Renal pelvis (tissue), 4 donors: Measurements from ENCODE around the gene CTU2. TPM values are rescaled to one million over a fixed set of nuclear protein-coding genes. Genes with fewer than 3 reads are reported as not detected.

ENCODE experiments used
- DNase-seq: peaks from one replicate; pipeline ENCODE4 v3.0.0-alpha.2; 2013
- polyA plus RNA-seq, 3 donors: library from polyadenylated mRNA; unstranded; fragments of 120-200 nt; gene quantifications; one replicate each; pipeline ENCODE4 v1.2.1, GENCODE V29; 2013; ENCODE audit not compliant: insufficient read length in 3 of 3

Gene CTU2
- polyA plus RNA-seq, 3 donors = 10.8 to 19.5 (median 16.0) TPM

DNA sequence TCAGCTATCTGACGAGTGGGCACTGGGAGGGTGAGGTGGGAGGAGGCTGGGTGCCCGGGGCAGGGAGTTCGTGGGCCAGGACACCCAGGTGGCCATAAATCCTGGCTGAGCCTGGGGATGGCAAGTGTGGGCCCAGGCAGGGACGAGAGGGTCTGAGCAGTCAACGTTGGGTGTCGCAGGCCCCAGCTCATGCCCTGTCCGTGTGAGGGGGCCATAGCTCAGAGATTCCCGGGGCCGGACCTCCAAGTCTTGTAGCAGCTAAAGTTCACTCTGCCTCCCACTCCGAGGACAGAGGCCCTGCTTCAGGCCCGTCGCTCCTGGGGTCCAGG, 34.4 kb downstream of the CTU2 start:
- DNase-seq = no peak

DNA sequence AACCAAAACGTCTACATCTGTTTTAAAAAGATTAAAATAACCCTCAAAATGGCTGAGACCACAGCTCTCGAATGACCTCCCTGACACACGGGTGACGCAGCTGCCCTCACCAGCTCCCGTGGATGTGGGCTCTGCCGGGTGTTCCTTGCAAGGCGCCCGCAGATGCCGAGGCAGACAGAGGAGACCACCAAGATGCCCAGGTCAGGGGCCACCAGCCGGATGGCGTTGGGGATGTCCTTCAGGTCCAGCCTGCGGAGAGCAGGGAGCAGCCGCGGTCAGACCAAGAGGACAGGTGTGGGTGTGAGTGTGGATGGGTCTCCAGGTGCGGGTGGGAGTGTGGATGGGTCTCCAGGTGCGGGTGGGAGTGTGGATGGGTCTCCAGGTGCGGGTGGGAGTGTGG, 35.1 kb downstream of the CTU2 start:
- DNase-seq = no peak

DNA sequence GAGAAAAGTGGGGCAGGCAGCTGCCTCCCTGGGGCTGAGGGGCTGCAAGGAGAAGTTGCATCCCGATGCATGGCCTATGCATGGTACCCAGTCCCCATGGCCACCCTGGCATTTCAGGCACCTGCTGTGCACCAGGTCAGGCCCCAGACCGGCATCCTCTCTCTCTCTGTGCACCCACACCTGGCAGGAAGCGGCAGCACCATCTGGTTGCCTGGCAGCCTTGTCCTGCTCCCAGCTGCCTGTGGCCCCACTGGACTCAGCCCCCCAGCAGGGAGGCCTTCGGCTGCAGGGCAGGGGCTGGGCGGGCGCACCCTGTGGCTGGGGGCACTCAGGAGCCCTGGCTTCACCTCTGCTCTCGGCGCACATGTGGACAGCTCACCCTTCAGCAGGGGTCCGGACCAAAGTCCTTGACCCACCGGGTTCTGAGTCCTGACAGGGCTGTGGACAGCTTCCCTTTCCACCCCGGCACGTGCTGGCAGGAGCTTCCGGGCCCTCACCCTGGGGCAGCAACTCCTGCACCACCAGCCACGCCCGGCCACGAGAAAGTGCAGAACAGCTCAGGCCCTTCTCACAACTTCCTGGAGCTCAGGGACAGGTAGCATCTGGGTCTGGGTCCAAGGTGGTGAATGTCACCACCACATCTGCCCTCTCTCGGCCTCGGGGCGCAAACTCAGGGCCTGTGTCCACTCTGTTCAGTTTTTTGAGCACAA, 36.7 kb downstream of the CTU2 start:
- DNase-seq = no peak

DNA sequence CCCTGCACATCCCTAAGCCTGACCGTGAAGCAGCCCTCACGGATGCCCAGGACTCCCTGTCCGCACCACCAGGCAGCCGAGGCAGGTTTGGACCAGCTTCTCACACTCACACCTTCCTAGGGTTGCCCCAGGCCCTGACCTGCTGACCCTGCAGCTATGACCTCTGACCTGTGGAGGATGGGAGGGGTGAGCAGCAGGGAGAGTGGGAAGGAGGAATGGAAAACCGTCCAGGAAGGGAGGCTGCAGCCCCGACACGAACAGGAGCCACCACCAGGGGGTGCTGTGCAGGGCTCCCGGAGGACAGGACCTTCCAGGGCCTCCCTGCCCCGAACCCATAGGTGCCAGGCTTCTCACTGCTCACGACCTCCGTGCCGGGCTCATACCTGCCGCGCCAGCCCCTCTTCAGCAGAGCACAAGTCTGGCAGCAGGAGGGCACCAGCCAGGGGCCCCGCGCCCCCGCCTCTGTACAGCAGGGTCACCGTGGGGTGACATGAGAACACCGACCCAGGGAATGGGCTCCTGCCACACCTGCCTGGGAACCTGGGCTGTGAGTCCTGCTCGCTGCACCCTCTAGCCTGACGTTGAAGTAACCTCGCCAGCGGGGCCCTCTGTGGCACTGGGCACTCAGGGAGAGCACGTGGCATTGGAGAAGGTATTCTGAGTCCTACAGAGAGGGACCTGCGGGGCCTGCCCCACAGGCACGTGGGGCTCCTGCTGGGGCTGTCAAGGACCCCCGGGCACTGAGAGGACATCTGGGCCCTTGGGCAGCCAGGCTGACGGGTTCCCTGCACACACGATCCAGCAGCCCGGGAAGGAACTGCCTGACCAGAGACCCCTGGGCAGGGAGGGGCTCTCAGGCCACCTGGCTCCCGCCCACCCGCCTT, 37.6 kb downstream of the CTU2 start:
- DNase-seq = peak; percentile 38

DNA sequence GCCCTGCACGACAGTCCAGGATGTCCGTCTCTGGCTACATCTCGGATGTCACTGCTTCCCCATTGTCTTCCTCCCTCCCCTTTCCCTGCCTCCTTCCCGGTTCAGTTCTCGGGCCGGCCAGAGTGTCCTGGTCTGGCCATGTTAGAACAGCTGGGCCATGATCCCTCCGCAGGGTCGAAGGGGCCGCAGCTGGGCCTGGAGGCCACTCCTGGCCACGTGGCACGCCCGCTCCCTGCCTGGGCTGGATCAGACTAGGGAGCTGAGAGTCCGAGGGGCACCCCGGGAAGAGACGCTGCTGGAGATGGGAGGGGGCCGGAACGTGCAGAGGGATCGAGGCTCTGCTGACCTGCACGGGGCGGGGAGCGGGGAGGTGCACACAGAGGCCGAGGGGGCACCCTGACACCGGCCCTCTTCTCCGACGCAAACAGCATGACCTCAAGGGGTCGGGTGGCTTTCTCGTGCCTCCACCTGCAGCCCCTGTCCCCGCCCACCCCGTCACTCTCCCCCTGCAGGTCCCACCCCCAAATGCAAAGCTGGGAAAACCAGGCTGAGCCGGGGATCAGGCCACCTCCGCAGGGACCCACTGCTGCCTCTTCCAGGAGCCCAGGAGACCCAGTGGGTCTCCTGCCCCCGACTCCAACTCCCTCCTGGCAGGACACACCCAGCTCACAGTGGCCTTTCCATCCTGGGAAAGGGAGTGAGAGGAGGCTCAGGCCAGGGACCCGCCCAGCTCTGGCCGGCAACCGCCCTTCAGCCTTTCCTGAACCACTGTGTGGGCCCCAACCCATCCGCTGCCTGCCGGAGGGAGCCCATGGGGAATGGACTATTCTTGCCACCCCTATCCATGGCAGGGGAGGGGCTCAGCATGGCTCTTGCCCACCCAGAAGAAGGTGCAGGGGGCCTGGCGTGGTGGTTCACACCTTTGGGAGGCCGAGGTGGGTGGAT, 38.5 kb downstream of the CTU2 start:
- DNase-seq = no peak

DNA sequence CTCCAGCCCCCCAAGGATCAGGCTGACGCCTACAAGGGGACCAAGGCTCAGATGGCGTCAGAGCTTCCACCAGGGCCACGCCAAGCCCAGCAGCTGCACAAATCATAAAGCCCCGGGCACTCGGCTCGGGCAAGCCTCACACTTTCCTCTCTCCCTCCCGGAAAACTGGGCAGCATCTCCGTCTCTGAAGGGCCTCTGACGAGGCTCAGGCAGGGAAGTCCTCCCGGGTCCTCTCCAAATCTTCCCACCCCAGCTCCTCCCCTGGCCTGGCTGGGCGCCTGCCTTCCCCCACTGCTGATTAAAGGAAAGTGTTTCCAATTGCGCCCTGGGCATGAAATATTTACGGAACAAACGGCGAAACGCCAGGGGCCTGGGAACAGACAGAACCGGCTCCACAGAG, 40.2 kb downstream of the CTU2 start:
- DNase-seq = no peak

DNA sequence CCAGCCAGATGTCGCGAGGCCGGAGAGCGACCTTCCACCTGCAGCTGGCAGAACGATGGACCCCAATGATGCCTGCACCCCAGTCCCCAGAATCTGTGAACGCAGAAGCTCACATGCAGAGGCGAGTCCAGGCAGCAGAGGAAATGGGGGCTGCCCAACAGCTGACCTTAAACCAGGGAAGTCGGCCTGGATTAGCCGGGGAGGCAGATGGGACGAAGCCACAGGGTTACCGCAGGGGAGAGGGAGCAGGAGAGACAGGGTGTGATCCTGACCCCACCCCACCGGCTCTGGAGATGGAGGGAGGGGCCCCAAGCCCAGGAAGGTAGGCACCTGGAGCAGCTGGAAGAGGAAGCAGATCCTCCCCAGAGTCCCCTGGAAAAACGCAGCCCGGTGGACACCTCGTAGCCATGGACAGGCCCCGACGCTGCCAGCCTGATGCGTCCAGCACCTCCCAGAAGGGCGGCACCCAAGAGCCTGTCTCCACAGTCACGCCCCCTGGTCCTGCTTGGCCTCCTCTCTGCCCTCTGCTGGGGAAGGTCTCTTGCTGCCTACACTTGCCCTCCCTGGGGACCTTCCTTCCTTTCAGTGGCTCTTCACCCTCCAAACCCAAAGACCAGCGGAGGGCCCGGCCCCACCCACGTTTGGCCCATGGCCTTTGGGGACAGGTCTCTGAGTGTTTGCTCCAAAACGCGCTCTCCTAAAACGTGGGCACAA, 41.4 kb downstream of the CTU2 start:
- no peak for DNase-seq

DNA sequence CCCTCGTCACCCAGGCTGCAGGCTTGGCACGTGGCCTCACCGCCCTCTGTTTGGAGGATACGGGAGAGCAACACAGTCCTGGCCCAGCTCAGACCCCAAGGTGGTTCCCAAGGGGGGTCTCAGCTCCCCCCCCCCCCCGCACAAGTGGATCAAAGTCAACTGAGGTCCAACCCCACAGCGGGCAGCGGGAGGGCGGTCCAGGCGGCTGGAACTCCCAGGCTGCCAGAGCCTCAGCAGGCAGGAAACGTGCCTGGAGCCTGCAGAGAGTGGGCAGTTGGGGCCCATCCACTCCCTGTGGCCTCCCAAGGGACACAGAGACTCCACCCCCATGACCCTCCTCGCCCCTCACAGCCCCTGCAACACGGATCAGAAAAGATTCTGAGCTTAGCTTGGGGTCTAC, 42.1 kb downstream of the CTU2 start:
- no peak for DNase-seq

DNA sequence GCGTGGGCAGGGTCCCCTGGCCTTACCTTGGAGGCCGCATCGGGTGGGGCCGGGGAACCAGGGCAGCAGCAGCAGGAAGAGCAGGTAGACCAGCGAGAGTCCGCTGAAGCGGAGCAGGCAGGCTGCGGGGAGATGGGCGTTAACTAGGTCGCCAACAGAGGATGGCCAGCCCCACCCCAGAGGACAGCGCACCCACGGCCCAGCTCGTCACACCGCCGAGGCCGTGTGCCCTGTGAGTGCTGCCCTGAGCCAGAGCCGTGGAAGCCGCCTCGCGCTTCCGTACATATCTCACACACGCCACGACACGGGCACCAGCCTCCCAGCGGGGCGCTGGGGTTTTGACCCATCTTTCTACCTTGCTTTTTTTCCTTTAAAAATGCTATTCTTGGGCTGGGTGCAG, 43.1 kb downstream of the CTU2 start:
- DNase-seq = no peak

DNA sequence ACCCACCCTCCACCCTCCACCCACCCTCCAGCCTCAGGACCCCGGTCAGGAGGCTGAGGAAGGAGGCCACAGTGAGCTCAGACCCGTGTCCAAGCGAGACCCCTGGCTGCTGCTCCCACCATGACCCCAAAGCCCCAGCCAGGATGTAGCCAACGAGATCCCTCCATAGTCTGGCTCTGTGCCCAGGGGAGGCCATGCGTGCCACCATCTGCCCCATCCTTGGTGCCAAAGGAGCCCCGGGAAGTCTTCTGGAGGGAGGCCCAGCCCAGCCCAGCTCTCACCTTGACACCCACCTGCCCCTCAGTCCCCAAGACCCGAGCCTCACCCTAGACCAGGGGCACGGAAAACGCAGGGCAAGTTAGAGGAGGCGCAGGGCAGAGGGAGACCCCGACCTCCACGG, 44.6 kb downstream of the CTU2 start:
- DNase-seq = no peak

DNA sequence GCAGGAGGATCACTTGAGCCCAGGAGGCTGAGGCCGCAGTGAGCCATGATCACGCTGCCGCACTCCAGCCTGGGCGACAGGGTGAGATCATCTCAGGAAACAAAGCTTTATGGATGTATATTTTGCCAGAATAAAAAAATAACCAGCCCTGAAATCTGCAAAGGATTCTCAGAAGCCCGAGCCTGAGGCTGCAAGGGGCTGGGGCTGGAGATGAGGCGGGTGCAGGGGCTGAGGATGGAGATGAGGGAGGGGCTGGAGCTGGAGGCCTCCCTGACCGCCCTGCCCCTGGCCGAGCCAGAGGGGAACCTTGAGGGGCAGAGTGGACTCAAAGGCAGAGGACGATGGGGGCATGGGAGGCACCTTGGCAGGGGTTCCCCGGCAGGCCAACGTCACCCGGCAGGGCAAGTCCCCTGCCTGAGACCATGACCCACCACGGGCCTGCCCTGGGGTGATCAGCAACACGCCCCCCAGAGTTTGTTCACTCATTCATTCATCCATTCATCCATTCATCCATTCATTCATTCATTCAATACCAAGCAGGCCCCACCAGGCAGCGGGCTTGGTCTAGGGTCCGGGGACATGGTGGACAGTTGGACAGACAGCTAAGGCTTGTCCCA, 46.2 kb downstream of the CTU2 start:
- no peak for DNase-seq

DNA sequence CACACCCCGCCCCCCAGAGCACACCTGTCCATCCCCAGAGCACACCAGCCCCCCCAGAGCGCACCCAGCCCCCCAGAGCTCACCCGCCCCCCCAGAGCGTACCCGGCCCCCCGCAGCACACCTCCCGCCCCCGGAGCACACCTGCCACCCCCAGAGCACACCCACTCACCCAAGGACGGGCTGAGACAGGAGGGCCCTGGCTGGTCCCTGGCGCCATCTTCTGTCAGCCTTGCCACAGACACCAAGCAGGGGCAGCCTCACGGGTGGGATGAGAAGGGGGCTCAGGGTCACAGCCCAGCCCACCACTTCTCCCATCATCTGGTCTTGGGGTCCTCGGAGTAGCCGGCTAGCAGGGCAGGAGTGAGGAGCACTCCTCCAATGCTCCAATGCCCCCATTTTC, 46.9 kb downstream of the CTU2 start:
- DNase-seq = no peak

DNA sequence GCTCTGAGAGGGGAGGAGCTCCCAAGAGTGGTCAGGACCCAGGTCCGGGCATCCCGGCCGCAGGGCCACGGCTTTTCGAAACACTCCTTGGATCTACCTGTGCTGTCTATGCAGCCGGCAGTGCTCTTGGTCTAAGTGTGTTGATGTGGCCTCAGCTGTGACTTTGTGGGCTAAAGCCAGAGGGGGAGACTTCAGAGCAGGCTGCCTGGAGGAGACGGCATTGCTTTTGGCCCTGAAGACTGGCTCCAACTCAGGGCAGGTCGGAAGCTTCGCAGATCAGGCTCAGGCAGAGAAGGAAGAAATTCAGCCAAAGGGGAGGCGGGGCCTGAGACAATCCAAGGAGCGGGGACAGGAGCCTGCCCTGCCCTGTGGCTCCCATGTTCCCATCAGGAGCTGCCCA, 47.3 kb downstream of the CTU2 start:
- no peak for DNase-seq

DNA sequence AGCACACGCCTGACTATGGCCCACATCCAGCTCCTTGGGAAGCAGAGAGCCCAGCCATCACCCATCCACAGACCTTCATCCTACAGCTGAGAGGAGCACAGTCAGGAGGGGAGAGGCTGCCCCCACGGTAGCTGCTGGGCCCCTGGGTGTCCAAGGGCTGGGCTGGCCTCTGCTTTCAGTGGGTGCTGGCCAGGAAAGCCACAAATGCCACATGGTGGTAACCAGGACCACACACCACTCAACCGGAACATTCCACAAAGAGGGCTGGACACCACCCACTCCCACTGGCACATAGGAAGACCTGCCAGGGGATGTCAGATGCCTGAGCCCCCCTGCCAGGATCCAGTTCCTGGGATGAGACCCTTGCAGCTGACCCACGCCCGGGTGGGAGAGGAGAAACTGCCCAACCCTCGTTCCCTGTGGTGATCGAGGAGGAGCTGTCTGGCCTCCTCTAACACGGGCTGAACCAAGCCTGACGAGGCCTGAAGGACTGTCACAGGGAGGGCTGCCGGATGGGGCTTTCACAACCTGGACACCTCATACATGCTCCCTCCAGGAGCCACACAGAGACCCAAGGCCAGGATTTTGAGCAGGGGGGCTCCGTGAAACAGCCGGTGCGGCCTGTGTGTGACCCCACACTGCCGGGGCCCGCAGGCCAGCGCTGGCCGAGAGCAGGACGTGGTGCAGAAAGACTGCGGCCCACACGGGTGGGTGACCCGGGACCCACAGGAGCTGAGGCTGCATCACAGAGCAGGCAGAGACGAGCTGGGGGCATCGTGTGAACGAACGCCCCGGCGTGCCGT, 48.0 kb downstream of the CTU2 start:
- no peak for DNase-seq

DNA sequence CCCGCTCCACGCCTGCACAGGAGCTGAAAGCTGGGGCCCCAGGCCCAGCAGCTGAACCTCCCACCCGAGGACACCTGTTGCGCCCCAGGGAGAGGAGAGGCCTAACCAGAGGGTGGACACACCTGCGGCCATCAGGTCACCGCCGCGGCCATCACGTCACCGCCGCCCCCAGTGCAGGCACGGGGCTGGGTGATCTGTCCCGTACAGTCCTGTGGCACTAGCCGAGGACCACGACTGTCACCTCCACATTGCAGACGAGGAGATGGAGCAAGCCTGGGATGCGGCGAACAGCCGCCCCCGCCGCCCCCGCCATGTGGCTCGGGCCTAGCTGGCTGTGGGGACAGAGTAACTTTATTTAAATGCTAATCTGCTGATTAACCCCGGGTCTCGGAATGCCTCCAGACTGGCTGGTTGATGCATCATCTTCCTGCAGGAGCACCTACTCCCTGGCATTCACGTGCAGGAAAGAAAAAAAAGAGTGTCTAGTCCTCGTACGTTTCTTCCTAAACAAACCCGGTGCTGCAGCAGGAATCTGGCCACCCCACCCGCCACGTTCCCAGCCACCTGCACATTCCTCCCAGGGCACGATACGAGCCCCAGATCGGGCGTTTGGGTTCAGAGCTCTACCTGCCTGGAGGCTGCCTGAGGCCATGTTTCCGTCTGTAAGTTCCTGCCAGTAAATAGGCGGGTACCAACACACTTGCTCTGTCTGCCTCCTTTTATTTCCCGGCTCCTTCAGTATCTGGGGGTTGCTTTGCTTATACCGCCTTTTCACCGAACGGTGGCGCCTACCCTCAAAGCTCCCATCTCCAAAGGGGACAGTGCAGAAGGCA, 48.8 kb downstream of the CTU2 start:
- DNase-seq = no peak

DNA sequence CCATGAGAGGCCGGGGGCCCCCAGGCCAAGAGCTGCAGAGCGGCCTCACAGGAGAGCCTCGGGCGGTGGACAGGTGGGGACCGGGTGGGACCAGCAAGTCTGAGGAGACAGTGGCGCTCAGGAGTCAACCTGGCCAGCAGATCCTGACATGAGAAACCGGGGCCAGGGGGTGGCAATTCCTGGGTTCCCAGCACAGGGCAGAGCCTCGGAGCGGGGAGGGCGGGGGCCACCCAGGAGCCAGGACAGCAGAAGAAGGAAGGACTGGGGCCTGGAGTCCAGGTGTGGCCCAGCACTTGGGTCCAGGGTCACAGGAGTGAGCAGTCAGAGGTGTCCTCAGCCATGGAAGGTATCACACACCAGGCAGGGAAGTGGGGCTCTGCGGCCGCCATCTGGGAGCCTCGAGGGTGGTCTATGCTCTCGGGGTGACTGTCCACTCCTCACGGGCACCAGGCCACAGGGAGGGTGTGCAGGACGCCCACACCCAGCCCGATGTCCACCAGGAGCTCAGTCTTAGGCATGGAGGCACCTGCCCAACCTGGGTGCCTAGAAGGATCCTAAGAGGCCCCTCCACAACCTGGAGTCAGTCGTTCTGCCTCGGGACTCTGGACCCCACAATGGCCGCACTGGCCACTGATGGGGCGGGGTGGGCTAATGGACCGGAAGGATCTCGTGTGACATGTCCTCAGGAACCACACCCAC, 49.6 kb downstream of the CTU2 start:
- no peak for DNase-seq

DNA sequence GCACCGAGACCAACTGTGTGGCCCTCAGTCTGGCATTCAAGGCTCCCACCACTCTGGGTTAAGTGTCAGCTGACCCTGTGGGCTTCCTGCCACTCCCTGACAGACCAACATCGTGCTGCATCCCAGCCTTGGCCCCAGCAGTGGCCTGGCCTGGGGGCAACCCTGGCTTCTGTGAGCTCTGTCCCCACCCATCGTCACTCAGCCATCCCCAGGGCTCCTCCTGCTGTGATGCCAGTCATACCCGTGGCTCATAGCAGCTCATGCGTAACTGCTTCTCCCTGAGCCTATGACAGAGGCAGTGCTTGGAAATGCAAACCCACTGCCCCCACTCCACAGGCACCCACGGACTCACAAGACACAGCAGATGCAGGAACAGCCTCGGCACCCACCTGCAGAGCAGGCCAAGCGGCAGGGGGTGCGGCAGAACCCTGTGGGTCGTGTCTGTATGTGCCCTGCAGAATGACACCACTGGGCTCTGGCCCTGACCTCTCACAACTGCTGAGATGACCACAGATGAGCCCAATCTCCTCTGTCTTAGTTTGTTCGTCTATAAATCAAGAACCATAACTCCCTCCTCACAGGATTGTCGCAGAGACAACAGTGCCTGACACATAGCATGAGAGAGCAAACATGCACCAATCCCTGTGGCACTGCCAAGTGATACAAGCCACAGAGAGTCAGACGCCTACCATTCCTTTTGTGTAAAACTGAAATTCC, 52.1 kb downstream of the CTU2 start:
- no peak for DNase-seq

DNA sequence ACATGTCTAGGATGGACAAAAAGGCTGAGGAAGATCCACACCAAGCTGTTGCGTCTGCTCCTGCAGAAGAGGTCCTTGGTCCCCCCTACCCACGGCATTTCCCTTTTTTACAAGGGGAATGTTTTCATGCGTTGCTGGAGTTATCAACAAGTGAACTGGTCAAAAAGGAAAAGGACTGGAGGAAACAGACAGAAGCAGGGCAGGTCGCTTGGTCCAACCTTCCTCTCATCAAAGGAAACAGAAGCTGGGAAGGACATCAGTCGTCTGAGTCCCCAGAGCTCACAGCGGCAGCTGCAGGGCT, 52.6 kb downstream of the CTU2 start:
- no peak for DNase-seq
